Progenitor cell of endocrine pancreas (in vitro differentiated cells): ENCODE measurements around the gene SLC13A1. TPM values are rescaled to one million over a fixed set of nuclear protein-coding genes. Genes with fewer than 3 reads are reported as not detected.

ENCODE experiments used
- DNase-seq: peaks from one replicate; pipeline ENCODE4 v3.0.0; 2021; ENCODE audit warnings: low spot score; ENCODE audit not compliant: unreplicated experiment
- H3K27ac Mint-ChIP-seq: 2 replicates; pipeline ENCODE4 v1.8.0; 2021; ENCODE audit warnings: mild to moderate bottlenecking, moderate library complexity, mixed read lengths
- H3K27me3 Mint-ChIP-seq: 2 replicates; pipeline ENCODE4 v1.8.0; 2021; ENCODE audit warnings: mixed read lengths
- H3K36me3 Mint-ChIP-seq: 2 replicates; pipeline ENCODE4 v1.8.0; 2022; ENCODE audit warnings: mixed read lengths; ENCODE audit not compliant: insufficient read depth
- H3K4me1 Mint-ChIP-seq: 2 replicates; pipeline ENCODE4 v1.8.0; 2021; ENCODE audit warnings: low read depth, mixed read lengths
- H3K4me3 Mint-ChIP-seq: 2 replicates; pipeline ENCODE4 v1.8.0; 2021; ENCODE audit warnings: low read depth, mild to moderate bottlenecking, moderate library complexity, mixed read lengths
- H3K9me3 Mint-ChIP-seq: 2 replicates; pipeline ENCODE4 v1.8.0; 2021; ENCODE audit warnings: low read depth, mixed read lengths
- CTCF ChIP-seq: fragments of 200-600 bp; sonication (generic); IDR thresholded peaks from one replicate; pipeline ENCODE4 v1.5.0; 2021; ENCODE audit warnings: antibody characterized with exemption, mild to moderate bottlenecking; ENCODE audit not compliant: unreplicated experiment
- total RNA-seq: library from RNA; stranded (reverse); gene quantifications from 2 replicates; pipeline ENCODE4 v1.2.1, GENCODE V29; 2021

The SLC13A1 gene
- total RNA-seq, 1 donor from 2014 or later: not detected

- Mint-ChIP-seq H3K4me3 (no peak overlapping the region), H3K27ac (no peak overlapping the region), H3K4me1 (no peaks in the 10 kb centered on the region), H3K36me3 (no peaks in the 10 kb centered on the region), H3K27me3 (no peaks in the 10 kb centered on the region), H3K9me3 (no peaks in the 10 kb centered on the region)
- no peak for TF ChIP-seq CTCF
- DNase-seq: no peak
These were observed 29.2 kb downstream of the SLC13A1 start for GRCh38 chr7:123170333-123171246.

- Mint-ChIP-seq H3K27ac (no peak overlapping the region), H3K4me1 (no peaks in the 10 kb centered on the region)
These were observed 30.7 kb downstream of the SLC13A1 start for GRCh38 chr7:123169065-123169464.

GRCh38 chr7:123157606-123158005 lies 42.2 kb downstream of the SLC13A1 start:
- no peaks in the 10 kb centered on the region for H3K27me3 Mint-ChIP-seq
- no peak overlapping the region for H3K27ac Mint-ChIP-seq
- no peak overlapping the region for H3K4me3 Mint-ChIP-seq
- H3K36me3 Mint-ChIP-seq: no peaks in the 10 kb centered on the region
- no peaks in the 10 kb centered on the region for H3K9me3 Mint-ChIP-seq
- TF ChIP-seq CTCF: no peak
- no peaks in the 10 kb centered on the region for H3K4me1 Mint-ChIP-seq
- no peak for DNase-seq

More at GRCh38 chr7:123169065-123169464, 30.7 kb downstream of the SLC13A1 start:
- no peak for DNase-seq
- H3K27me3 Mint-ChIP-seq: no peaks in the 10 kb centered on the region
- H3K4me3 Mint-ChIP-seq: no peak overlapping the region
- no peaks in the 10 kb centered on the region for H3K36me3 Mint-ChIP-seq
- TF ChIP-seq CTCF: no peak
- H3K9me3 Mint-ChIP-seq: no peaks in the 10 kb centered on the region

GRCh38 chr7:123155571-123155970 lies 44.2 kb downstream of the SLC13A1 start:
- DNase-seq: no peak
- H3K4me1 Mint-ChIP-seq: no peaks in the 10 kb centered on the region
- H3K36me3 Mint-ChIP-seq: no peaks in the 10 kb centered on the region
- no peak overlapping the region for H3K27ac Mint-ChIP-seq
- no peak overlapping the region for H3K4me3 Mint-ChIP-seq
- H3K9me3 Mint-ChIP-seq: no peaks in the 10 kb centered on the region
- H3K27me3 Mint-ChIP-seq: no peaks in the 10 kb centered on the region
- no peak for TF ChIP-seq CTCF

- DNase-seq: peak; percentile 64
- Mint-ChIP-seq H3K4me3 (no peak overlapping the region), H3K36me3 (no peaks in the 10 kb centered on the region), H3K27me3 (no peaks in the 10 kb centered on the region), H3K27ac (no peak overlapping the region), H3K9me3 (no peaks in the 10 kb centered on the region), H3K4me1 (no peaks in the 10 kb centered on the region)
- TF ChIP-seq CTCF: peak; percentile 93
These were observed 45.4 kb downstream of the SLC13A1 start for GRCh38 chr7:123154231-123154860.
